ENCODE results near the gene C11orf52.

Gene C11orf52

GRCh38 chr11:111933872-111934271 lies 15.2 kb downstream of the C11orf52 start:
- Histone ChIP-seq H3K36me3 (ENCODE audit: control insufficient read depth, insufficient read depth, low read length) (no peaks in the 10 kb centered on the region), H3K9ac (ENCODE audit: low read length) (no peak overlapping the region)

GRCh38 chr11:111934306-111934705 lies 15.6 kb downstream of the C11orf52 start:
- no peak overlapping the region for H3K27ac ChIP-seq (ENCODE audit: low read depth, low read length)

More at GRCh38 chr11:111933872-111934271, 15.2 kb downstream of the C11orf52 start:
- no peak overlapping the region for H3K27ac ChIP-seq (ENCODE audit: low read depth, low read length)
- peaks cover 22% of the 10 kb centered on the region for H3K4me1 ChIP-seq (ENCODE audit: control insufficient read depth, insufficient read depth, low read length)
- no peak overlapping the region for H3K4me3 ChIP-seq (ENCODE audit: low read length)
- no peaks in the 10 kb centered on the region for H3K27me3 ChIP-seq (ENCODE audit: control insufficient read depth, insufficient read depth, low read length)

GRCh38 chr11:111935317-111936039 lies 16.8 kb downstream of the C11orf52 start:
- no peaks in the 10 kb centered on the region for H3K36me3 ChIP-seq (ENCODE audit: control insufficient read depth, insufficient read depth, low read length)
- peak overlapping the region; percentile 87 for H3K27ac ChIP-seq (ENCODE audit: low read depth, low read length)
- peaks cover 26% of the 10 kb centered on the region for H3K4me1 ChIP-seq (ENCODE audit: control insufficient read depth, insufficient read depth, low read length)
- no peaks in the 10 kb centered on the region for H3K27me3 ChIP-seq (ENCODE audit: control insufficient read depth, insufficient read depth, low read length)
- H3K9ac ChIP-seq (ENCODE audit: low read length) = no peak overlapping the region
- H3K4me3 ChIP-seq (ENCODE audit: low read length) = peak overlapping the region; percentile 18

More at GRCh38 chr11:111934306-111934705, 15.6 kb downstream of the C11orf52 start:
- H3K27me3 ChIP-seq (ENCODE audit: control insufficient read depth, insufficient read depth, low read length) = no peaks in the 10 kb centered on the region
- H3K4me1 ChIP-seq (ENCODE audit: control insufficient read depth, insufficient read depth, low read length) = peaks cover 22% of the 10 kb centered on the region
- no peak overlapping the region for H3K9ac ChIP-seq (ENCODE audit: low read length)
- H3K36me3 ChIP-seq (ENCODE audit: control insufficient read depth, insufficient read depth, low read length) = no peaks in the 10 kb centered on the region
- no peak overlapping the region for H3K4me3 ChIP-seq (ENCODE audit: low read length)

GRCh38 chr11:111936040-111936540 lies 17.4 kb downstream of the C11orf52 start:
- H3K9ac ChIP-seq (ENCODE audit: low read length) = no peak overlapping the region
- no peaks in the 10 kb centered on the region for H3K27me3 ChIP-seq (ENCODE audit: control insufficient read depth, insufficient read depth, low read length)
- peaks cover 26% of the 10 kb centered on the region for H3K4me1 ChIP-seq (ENCODE audit: control insufficient read depth, insufficient read depth, low read length)
- peak overlapping the region; percentile 81 for H3K4me3 ChIP-seq (ENCODE audit: low read length)
- peak overlapping the region; percentile 87 for H3K27ac ChIP-seq (ENCODE audit: low read depth, low read length)
- no peaks in the 10 kb centered on the region for H3K36me3 ChIP-seq (ENCODE audit: control insufficient read depth, insufficient read depth, low read length)

GRCh38 chr11:111937461-111937769 lies 18.7 kb downstream of the C11orf52 start:
- peak overlapping the region; percentile 21 for H3K9ac ChIP-seq (ENCODE audit: low read length)
- peak overlapping the region; percentile 87 for H3K27ac ChIP-seq (ENCODE audit: low read depth, low read length)
- H3K4me1 ChIP-seq (ENCODE audit: control insufficient read depth, insufficient read depth, low read length) = peaks cover 30% of the 10 kb centered on the region
- peak overlapping the region; percentile 81 for H3K4me3 ChIP-seq (ENCODE audit: low read length)
- H3K36me3 ChIP-seq (ENCODE audit: control insufficient read depth, insufficient read depth, low read length) = no peaks in the 10 kb centered on the region
- no peaks in the 10 kb centered on the region for H3K27me3 ChIP-seq (ENCODE audit: control insufficient read depth, insufficient read depth, low read length)

GRCh38 chr11:111937844-111938243 lies 19.1 kb downstream of the C11orf52 start:
- peaks cover 30% of the 10 kb centered on the region for H3K4me1 ChIP-seq (ENCODE audit: control insufficient read depth, insufficient read depth, low read length)
- peak overlapping the region; percentile 81 for H3K4me3 ChIP-seq (ENCODE audit: low read length)
- H3K9ac ChIP-seq (ENCODE audit: low read length) = no peak overlapping the region
- peak overlapping the region; percentile 87 for H3K27ac ChIP-seq (ENCODE audit: low read depth, low read length)
- H3K36me3 ChIP-seq (ENCODE audit: control insufficient read depth, insufficient read depth, low read length) = no peaks in the 10 kb centered on the region
- no peaks in the 10 kb centered on the region for H3K27me3 ChIP-seq (ENCODE audit: control insufficient read depth, insufficient read depth, low read length)

GRCh38 chr11:111938687-111939160 lies 20.0 kb downstream of the C11orf52 start:
- Histone ChIP-seq H3K36me3 (ENCODE audit: control insufficient read depth, insufficient read depth, low read length) (no peaks in the 10 kb centered on the region), H3K27ac (ENCODE audit: low read depth, low read length) (peak overlapping the region; percentile 87), H3K4me1 (ENCODE audit: control insufficient read depth, insufficient read depth, low read length) (peaks cover 30% of the 10 kb centered on the region), H3K27me3 (ENCODE audit: control insufficient read depth, insufficient read depth, low read length) (no peaks in the 10 kb centered on the region), H3K4me3 (ENCODE audit: low read length) (peak overlapping the region; percentile 6), H3K9ac (ENCODE audit: low read length) (no peak overlapping the region)

- no peaks in the 10 kb centered on the region for H3K27me3 ChIP-seq (ENCODE audit: control insufficient read depth, insufficient read depth, low read length)
- H3K27ac ChIP-seq (ENCODE audit: low read depth, low read length) = peak overlapping the region; percentile 36
- H3K4me1 ChIP-seq (ENCODE audit: control insufficient read depth, insufficient read depth, low read length) = peaks cover 30% of the 10 kb centered on the region
- H3K9ac ChIP-seq (ENCODE audit: low read length) = no peak overlapping the region
- H3K36me3 ChIP-seq (ENCODE audit: control insufficient read depth, insufficient read depth, low read length) = no peaks in the 10 kb centered on the region
- H3K4me3 ChIP-seq (ENCODE audit: low read length) = no peak overlapping the region
Measured at GRCh38 chr11:111939836-111940604, 21.3 kb downstream of the C11orf52 start.

- peak overlapping the region; percentile 50 for H3K27ac ChIP-seq (ENCODE audit: low read depth, low read length)
- H3K9ac ChIP-seq (ENCODE audit: low read length) = no peak overlapping the region
- peaks cover 16% of the 10 kb centered on the region for H3K4me1 ChIP-seq (ENCODE audit: control insufficient read depth, insufficient read depth, low read length)
- no peaks in the 10 kb centered on the region for H3K27me3 ChIP-seq (ENCODE audit: control insufficient read depth, insufficient read depth, low read length)
- no peaks in the 10 kb centered on the region for H3K36me3 ChIP-seq (ENCODE audit: control insufficient read depth, insufficient read depth, low read length)
- no peak overlapping the region for H3K4me3 ChIP-seq (ENCODE audit: low read length)
Measured at GRCh38 chr11:111941963-111942362, 23.2 kb downstream of the C11orf52 start.

- Histone ChIP-seq H3K4me1 (ENCODE audit: control insufficient read depth, insufficient read depth, low read length) (peaks cover 13% of the 10 kb centered on the region), H3K36me3 (ENCODE audit: control insufficient read depth, insufficient read depth, low read length) (no peaks in the 10 kb centered on the region), H3K9ac (ENCODE audit: low read length) (no peak overlapping the region), H3K27me3 (ENCODE audit: control insufficient read depth, insufficient read depth, low read length) (no peaks in the 10 kb centered on the region), H3K27ac (ENCODE audit: low read depth, low read length) (no peak overlapping the region), H3K4me3 (ENCODE audit: low read length) (no peak overlapping the region)
Measured at GRCh38 chr11:111942829-111943228, 24.1 kb downstream of the C11orf52 start.

GRCh38 chr11:111944139-111944538 lies 25.4 kb downstream of the C11orf52 start:
- H3K36me3 ChIP-seq (ENCODE audit: control insufficient read depth, insufficient read depth, low read length) = no peaks in the 10 kb centered on the region
- peaks cover 8% of the 10 kb centered on the region for H3K4me1 ChIP-seq (ENCODE audit: control insufficient read depth, insufficient read depth, low read length)
- no peaks in the 10 kb centered on the region for H3K27me3 ChIP-seq (ENCODE audit: control insufficient read depth, insufficient read depth, low read length)
- H3K27ac ChIP-seq (ENCODE audit: low read depth, low read length) = no peak overlapping the region
- H3K4me3 ChIP-seq (ENCODE audit: low read length) = no peak overlapping the region
- no peak overlapping the region for H3K9ac ChIP-seq (ENCODE audit: low read length)

GRCh38 chr11:111944651-111945051 lies 25.9 kb downstream of the C11orf52 start:
- H3K4me3 ChIP-seq (ENCODE audit: low read length) = no peak overlapping the region
- H3K36me3 ChIP-seq (ENCODE audit: control insufficient read depth, insufficient read depth, low read length) = no peaks in the 10 kb centered on the region
- H3K27ac ChIP-seq (ENCODE audit: low read depth, low read length) = no peak overlapping the region
- no peak overlapping the region for H3K9ac ChIP-seq (ENCODE audit: low read length)
- no peaks in the 10 kb centered on the region for H3K27me3 ChIP-seq (ENCODE audit: control insufficient read depth, insufficient read depth, low read length)
- H3K4me1 ChIP-seq (ENCODE audit: control insufficient read depth, insufficient read depth, low read length) = peaks cover 8% of the 10 kb centered on the region

Measured in rectal smooth muscle tissue (tissue), 1 donor.